NCI-H748 treated with DMSO at 0.1 percent for 48 hours (cell line): ENCODE measurements around the gene ACACB.

Experiments
- DNase-seq: peaks from one replicate; lab custom pipeline; 2025; lab: John Stamatoyannopoulos, UW

Gene ACACB

DNA sequence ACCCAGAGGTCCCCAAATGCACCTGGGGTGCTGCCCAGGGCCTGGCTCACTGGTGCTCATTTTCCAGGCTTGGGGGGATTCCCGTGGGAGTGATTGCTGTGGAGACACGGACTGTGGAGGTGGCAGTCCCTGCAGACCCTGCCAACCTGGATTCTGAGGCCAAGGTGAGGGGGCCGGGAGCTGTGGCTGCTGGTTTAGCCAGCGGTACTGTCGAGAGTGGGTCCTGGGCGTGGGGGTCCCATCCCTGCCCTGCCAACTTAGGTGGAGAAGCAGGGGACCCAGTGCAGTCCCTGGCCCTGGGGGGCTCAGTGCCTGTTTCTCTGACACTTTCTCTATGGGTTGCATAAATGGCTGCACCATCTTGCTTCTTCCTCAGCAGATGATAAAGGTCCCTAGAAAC is 141.8 kb downstream of the ACACB start:
- no peak for DNase-seq

DNA sequence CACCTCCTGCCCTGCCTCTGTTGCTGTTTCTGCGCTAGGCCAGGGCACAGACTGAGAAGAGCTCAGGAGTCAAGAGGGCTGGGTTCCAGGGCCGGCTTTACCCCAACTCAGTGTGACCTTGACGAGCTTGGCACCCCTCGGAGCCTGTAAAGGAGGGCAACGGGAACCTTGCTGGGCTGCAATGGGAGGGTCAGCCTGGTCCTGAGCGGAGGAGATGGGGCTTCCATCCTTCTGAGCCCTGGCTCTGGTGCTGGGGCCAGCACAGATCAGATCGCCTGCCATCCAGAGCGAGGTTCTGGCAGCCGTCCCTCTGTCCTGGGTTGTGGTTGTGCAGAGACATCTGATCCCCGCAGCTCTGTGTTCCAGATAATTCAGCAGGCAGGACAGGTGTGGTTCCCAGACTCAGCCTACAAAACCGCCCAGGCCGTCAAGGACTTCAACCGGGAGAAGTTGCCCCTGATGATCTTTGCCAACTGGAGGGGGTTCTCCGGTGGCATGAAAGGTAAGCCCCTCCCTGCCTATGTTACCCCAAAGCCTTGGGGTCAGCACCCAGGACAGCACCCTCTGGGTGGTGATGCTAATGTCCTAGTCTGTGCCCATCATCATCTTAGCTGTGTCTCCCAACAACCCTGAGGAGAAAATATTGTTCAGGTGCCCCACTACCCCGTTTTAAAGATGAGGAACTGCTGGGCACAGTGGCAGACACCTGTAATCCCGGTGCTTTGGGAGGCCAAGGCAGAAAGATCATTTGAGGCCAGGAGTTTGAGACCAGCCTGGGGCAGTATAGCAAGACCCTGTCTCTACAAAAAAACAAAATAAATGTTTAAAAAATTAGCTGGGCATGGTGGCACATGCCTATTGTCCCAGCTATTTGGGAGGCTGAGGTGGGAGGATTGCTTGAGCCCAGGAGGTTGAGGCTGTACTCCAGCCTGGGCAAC is 142.5 kb downstream of the ACACB start:
- no peak for DNase-seq

DNA sequence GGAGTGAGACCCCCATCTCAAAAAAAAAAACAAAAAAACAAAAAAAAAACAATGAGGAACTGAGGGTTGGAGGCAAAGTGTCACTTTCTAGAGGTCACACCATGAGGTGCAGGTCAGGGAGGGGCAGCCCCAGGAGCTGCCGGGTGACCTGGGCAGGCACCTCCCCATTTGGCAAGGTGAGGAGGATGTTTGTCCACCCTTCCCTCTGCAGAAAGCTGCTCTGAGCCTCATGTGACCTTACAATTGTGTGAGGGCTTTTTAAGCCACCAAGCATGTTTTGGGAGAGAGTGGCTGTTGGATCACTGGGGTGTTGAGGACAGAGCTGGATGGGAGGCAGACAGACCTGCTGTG is 143.1 kb downstream of the ACACB start:
- no peak for DNase-seq

DNA sequence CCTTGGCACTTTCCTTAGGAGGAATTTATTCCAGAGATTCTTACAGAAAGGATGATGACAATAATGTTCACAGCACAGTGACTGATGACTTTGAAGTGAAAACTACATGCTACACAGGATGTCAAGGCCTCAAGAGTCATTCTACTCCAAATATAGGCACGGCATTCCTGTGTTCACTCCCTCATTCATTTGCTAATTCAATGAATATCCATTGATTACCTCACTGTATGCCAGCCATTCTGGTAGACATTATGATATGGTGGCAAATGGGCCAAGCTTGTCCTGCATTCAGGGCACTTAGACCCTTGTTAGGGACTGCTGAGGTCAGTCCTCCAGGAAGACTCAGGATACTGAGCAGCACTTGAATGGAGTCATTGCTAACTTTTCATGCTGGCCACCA is 144.7 kb downstream of the ACACB start:
- DNase-seq, result no peak

DNA sequence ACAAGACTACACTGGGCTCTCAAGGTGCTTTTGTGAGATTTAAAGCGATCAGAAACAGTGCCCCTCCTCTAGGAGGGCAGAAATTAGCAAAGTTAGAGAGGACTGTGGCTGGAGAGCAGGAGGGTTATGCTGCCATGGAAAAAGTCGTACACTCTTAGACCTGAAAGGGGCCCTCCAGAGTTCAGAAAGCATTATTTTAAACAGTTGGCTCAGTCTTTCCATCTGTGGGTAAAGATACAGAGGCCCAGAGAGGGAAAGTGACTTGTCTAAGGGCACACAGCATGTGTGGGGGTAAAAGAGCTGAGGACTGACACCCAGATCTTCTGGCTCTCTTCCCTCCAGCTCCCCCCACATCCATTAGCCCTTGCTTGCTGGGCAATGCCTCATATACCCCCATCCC is 145.6 kb downstream of the ACACB start:
- no peak for DNase-seq

DNA sequence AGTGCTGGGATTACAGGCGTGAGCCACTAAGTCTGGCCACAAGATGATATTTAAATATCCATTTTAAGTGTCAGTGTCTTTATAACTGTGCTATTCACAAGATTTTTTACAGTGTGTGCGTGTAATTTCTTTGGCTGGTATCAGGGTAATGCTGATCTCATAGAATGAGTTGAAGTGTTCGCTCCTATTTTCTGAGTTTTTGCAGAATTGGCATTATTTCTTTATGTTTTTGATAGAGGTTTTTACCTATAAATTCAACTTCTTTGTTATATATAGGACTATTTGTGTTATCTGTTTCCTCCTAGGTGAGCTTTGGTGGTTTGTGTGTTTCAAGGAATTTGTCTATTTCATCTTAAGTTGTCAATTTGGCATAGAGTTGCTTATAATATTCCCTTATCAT is 147.1 kb downstream of the ACACB start:
- DNase-seq, result no peak

DNA sequence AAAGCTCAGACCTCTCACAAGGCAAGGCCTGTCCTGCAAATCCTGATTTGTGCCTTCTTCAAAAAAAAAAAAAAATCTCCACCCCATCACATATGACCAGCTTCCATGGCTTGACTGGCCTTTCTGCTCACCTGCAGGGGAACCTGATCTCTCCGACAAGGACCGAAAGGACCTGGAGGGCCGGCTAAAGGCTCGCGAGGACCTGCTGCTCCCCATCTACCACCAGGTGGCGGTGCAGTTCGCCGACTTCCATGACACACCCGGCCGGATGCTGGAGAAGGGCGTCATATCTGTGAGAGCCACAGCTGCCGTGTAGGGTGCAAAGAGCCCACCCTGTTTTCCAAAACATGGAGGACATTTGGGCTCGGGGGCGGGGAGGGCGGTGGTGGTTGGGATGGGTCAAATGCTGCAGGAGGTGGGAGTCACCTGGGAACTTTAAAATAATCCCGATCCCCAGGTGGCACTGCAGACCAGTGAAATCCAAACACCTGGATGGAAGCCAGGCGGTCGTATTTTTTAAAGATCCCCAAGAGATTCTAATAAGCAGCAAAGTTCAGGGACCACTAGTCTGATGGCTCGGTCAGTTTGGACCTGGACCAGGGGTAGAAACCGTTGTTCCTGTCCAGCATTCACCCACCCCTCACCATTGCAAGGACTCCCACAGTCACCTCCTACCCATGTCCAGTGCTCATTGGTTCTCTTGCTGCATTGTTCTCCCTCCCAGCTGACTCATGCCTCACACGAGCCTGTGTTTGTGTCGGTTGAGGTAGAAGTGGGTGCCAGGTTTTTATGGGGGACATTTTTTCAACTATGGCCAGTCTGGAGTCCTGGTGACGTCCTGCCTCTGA is 147.9 kb downstream of the ACACB start:
- peak; percentile 75 for DNase-seq

DNA sequence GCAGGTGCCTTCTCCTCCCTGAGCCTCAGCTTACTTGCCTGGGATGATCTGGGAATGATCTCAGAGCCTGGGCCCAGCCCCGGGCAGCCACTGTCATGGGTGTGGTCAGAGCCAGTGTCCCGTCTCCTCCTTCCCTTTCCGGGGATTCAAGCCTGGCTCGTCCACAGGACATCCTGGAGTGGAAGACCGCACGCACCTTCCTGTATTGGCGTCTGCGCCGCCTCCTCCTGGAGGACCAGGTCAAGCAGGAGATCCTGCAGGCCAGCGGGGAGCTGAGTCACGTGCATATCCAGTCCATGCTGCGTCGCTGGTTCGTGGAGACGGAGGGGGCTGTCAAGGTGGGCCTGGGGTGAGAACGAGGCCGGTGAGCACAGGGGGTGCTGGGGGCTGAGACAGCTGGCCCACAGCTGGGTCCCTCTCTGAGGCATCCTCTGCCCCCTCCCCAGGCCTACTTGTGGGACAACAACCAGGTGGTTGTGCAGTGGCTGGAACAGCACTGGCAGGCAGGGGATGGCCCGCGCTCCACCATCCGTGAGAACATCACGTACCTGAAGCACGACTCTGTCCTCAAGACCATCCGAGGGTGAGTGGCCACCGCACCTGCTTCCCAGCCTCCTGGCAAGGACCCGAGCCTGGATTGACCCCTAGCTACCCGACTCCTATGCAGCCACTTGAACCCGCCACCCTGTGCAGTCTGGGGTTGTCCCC is 148.7 kb downstream of the ACACB start:
- DNase-seq, result no peak

DNA sequence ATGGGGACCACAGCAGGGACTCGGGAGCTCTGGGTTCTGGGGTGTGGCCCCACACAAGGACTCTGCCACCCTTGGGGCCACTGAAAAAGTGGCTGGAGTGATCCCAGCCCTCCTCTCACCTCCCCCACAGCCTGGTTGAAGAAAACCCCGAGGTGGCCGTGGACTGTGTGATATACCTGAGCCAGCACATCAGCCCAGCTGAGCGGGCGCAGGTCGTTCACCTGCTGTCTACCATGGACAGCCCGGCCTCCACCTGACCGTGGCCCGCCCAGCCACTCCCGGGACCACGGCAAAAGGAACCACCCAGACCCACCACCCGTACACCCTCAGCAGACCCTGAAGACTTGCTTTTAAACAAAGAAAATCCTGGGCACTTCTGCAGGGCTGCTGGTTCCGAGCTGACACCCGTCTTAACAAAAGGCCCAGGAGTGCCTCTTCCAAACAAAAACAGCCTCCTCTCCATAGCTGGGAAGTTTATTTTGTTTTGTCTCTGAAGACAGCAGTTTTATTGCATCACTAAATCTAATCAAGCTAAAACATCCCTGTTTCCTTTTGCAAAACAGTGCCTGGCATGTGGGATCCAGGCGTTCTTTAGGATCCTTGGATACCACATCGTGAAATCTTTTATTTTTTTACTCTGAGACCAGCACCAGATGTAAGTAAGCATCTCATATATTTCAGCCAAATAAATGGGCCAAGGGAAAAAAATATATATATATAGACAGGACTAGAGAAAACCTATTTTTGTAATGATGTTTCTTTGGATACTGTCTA is 149.9 kb downstream of the ACACB start:
- no peak for DNase-seq

DNA sequence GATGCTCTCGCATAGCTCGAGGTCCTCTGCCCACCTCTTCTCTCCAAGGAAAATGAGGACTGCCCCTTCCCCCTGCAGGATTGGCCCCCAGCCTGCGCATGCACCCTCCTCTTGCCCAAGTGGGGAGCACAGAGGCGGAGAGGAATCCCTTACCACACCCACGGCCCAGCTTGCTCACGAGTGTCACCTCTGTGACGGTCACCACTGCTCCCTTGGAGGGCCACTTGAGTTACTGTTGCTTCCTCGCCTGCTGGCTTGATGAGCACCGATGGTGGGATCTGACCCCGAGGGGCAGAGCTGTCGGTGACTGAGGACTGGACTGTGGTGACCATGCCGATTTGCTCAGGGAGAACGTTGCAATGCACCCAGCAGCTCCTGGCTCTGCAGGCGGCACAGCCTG is 151.0 kb downstream of the ACACB start:
- no peak for DNase-seq

DNA sequence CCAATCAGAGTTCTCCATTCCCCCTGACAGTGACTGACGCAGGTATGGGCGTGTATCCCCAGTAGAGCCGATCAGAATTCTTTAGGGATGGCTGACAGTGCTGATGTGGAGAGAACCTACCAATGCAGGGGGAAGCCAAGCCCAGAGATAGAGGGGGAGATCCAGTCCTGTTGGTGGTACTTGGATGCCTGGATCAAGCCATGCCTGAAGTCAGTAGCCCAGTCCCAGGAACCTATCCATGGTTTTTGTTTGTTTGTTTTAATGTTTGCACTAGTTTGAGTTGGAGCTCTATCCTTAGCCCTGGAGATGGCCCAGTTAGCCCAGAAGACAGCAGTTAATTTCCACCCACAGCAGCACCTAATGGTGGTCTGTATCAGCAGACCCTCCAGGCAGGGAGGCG is 152.5 kb downstream of the ACACB start:
- DNase-seq, result no peak

DNA sequence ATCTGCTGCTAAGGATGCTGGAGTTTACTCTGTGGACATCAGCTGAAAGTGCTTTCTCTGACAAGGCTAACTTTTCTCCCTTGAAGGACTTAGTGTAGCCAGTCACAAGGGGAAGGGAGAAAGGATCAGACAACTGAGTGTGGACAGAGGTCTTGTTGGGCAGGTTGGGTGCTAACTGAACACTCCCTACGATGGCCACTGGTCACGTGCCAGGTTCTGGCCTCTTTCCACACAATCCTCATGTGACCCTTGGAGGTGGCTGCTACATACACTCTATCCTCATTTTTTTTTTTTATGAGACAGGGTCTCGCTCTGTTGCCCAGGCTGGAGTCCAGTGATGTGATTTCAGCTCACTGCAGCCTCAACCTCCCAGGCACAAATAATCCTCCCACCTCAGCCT is 153.0 kb downstream of the ACACB start:
- DNase-seq, result no peak

DNA sequence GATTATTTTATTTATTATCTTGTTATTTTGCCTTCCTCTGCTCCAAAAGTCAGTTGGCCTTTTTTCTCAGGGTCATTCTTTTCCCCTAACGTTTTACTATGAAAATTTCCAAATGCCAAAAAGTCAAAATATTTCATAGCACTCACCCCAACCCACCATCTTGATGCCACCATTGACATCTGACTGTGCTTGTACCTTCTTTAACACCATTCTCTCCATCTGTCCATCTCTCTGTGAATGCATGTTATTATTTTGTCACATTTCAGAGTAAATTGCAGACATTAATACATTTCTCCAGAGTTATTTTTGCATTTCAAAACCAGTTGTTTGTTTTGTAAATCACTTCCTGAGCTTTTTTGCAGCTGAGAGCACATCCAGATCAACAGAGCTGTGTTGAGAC is 154.1 kb downstream of the ACACB start:
- DNase-seq, result no peak

DNA sequence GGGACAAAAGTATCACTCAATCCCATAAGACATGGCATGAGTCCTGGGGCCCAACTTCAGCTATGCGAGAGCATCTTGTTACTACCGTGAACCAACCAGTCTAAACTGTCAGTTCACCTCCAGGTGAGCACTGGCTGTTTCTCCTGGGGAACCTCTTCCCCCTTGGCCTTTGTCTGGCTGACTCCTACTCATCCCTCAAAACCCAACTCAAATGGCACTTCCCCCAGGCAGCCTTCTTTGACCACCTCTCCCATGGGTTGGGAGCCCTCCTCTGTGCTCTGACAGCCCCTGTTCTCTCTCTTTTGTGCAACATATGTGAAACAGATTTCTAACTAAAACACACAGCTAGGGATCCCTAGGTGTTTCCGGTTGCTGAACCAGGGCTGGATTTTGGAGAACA is 155.0 kb downstream of the ACACB start:
- no peak for DNase-seq

DNA sequence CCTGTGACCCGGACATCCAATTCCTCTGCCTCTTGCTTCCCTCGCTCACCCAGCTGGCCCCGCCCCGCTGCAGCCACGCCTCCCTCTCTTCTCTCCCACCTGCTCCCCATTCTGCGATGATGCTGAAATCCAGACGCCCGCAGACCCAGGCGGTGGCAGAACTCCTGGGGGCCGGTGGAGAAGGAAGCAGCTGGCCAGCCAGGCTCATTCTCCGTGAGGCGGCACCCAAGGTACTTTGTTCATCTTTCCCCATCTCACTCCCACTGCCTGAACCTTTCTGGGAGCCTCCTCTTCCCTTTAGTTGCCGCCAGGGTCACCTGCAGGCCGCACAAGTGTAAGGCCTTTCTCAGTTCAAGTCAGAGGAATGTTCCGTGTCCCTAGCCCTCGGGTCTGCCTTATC is 157.0 kb downstream of the ACACB start:
- peak; percentile 55 for DNase-seq

DNA sequence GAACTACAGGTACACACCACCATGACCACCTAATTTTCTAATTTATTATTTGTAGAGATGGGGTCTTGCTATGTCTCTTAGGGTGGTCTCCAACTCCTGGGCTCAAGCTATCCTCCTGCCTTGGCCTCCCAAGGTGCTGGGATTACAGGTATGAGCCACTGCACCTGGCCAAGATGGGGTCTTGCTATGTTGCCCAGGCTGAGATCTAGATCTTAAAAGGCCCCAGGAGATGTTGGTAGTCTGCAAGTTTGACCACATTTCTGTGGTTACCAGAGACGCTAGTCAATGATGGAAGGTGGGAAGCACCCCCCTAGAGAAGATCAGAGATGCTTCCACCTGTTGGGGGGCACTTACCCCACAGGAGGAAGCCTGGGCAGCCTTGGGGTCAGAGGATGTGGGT is 158.0 kb downstream of the ACACB start:
- no peak for DNase-seq

DNA sequence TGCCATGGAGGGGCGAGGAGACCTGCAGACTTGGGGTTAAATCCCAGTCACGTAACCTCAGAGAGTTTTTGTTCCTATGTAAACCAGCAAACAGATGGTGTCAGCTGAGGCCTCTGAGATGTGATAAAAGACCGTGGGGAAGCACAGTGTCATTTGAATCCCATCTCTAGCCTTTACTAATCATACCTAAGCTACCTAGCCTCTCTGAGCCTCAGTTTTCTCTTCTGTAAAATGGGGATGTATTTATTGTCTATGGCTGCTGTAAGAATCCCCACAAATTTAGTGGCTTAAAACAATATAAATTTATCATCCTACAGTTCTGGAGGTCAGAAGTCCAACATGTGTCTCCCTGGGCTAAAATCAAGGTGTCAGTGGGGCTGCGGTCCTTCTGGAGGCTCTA is 158.8 kb downstream of the ACACB start:
- DNase-seq, result no peak

DNA sequence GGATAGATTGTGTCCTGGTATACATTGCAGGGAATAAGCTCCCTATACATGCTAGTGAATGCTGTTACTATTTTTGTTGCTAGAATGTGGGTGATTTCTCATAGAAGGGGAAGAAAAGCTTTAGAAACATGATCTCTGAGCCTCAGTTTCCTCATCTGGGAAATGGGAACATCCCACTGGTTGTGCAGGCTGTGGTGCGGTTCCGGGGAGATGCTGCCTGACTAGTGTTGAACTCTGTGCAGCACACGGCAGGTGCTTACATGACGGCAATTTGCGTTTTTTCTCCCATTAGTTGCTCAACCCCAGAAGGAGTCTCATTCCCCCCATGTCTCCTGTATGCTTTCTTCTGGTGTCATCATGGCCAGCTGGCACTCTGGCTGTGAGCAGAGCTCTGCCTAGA is 159.8 kb downstream of the ACACB start:
- DNase-seq, result no peak

DNA sequence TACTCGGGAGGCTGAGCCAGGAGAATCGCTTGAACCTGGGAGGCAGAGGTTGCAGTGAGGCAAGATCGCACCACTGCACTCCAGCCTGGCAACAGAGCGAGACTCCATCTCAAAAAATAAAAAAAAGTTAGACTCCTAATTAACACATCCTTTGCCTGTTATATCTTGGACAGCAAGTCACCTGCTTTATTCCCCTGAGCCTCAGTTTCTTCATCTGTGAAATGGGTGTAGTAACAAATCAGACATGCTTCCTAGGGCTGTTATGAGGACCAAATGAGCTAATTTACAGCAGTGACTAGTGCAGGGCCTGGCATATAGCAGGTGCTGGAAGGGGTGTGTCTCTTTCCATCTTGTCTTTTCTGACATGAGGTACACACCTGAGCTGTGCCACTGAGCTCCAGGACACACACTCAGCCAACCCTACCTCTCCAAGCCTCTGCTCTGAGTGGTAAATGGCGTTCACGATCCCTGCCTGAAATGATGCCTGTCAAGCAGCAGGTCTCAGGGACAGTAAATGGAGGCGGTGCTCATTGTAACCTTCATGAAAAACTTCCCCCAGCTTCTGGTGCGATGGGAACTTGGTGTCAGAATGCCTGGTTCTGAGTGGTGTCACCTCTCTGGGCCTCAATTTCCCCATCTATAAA is 161.0 kb downstream of the ACACB start:
- DNase-seq, result no peak

DNA sequence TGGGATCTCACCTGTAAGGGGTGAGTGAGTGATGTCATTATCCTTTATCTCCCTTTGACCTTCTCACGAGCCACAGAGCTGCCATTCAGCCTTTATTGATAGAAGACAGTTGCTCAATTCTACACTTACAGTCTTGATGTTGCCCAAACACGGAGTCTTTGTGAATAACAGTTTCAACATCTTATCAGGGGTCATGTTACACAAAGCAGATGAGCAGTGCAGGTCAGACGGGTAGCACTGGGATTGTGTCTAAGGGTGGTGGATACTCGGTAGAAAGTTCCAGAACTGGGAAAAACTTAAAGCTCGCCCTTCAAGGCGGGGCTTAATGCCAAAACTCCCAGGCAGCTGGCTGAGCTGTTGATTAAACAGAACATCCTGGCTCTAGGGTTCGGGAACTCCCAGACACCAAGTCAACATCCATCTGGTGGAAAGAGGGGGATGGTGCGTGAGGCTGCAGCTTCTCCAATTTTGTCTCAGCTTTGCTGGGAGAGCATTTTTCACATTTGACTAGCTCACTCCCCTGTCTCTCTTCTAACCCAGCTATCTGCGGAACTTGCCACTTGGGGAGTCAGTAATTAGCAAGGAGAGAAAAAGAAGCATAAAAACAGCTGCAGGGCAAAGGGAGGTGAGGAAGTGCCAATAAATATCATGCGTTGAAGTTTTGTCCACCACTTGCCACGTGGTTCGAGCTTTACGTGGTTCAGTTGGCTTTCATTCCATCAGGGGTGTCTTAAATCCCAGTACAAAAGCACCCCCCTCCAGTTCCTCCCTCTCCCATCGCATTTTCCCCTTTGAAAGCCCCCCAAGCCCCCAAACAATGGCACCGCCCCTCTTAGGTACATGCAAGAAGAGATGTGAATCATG is 161.7 kb downstream of the ACACB start:
- no peak for DNase-seq
